ENCODE data around the gene GCNT2. TPM values are rescaled to one million over a fixed set of nuclear protein-coding genes. Genes with fewer than 3 reads are reported as not detected.
"Not testable (repeated sequence)": the region's sequence is repeated elsewhere in the genome, so short reads cannot be mapped to it uniquely, and the experiment has no call there.

GCNT2 gene
- total RNA-seq, 4 donors from 2014 or later: 0.27 to 1.9 (median 0.81) TPM

DNA sequence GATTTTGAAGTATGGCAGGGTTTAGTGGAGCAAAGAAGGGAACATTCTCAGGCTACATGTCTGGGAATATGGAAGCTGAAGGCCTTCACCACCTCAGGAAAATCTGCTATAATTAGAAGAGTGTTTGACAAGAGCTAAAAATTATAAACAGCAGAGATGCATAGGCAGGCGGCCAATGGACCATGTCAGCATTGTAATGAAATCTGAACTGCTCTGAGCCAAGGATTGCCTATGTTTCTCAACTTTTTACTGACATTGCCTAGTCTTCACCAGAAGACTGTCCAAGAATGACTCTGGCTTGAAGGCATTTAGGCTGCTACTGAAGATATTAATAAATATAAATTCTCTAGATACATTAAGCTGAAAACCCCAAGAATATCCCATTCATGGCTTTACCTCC, 89.1 kb downstream of the GCNT2 start:
- Histone ChIP-seq H3K27ac (peak overlapping the region in 1 of 4 donors; percentile 41), H3K4me3 (no peak overlapping the region), H3K4me1 (no peaks in the 10 kb centered on the region), H3K36me3 (no peaks in the 10 kb centered on the region), H3K27me3 (no peaks in the 10 kb centered on the region), H3K9me3 (no peaks in the 10 kb centered on the region)
- in situ Hi-C loops (cut with MboI; ENCODE audit: low sequenced_read_pairs in 4 of 4): no loop called here
- intact Hi-C loops (cut with DNase I; ENCODE audit: low total_unique reads): loop anchor here (2.0 kb wide), 1 partner anchor 99 kb away; no protein-coding TSS in a partner anchor
- peak in 1 of 2 donors; percentile 13 for DNase-seq
- TF ChIP-seq POLR2A (IDR thresholded peaks at IDR 0.05): no peak
- TF ChIP-seq CTCF (IDR thresholded peaks at IDR 0.05 in 4 of 5, conservative IDR thresholded peaks at IDR 0.05 in 1 of 5): no peak
- ATAC-seq: peak; percentile 42 to 49

DNA sequence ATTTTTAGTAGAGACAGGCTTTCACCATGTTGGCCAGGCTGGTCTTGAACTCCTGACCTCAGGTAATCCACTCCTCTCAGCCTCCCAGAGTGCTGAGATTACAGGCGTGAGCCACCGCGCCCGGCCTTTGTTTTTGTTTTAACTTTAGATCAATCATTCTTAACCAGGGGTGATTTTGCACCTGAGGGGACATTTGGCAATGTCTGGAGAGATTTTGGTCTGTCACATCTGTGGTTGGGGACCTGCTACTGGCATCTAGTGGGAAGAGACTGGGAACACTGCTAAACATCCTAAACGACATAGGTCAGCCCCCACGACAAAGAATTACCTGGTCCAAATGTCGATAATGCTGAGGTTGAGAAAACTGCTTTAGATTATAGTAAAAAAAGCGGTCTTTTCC, 91.0 kb downstream of the GCNT2 start:
- TF ChIP-seq CTCF (IDR thresholded peaks at IDR 0.05 in 4 of 5, conservative IDR thresholded peaks at IDR 0.05 in 1 of 5): no peak
- TF ChIP-seq POLR2A (IDR thresholded peaks at IDR 0.05): no peak
- intact Hi-C loops (cut with DNase I; ENCODE audit: low total_unique reads) (no loop called here), in situ Hi-C loops (cut with MboI; ENCODE audit: low sequenced_read_pairs in 4 of 4) (no loop called here)
- no peaks in the 10 kb centered on the region for H3K9me3 ChIP-seq
- DNase-seq (no peak), ATAC-seq (no peak)
- H3K4me3 ChIP-seq: no peak overlapping the region
- no peak overlapping the region for H3K27ac ChIP-seq
- no peaks in the 10 kb centered on the region for H3K36me3 ChIP-seq
- no peaks in the 10 kb centered on the region for H3K27me3 ChIP-seq
- H3K4me1 ChIP-seq: no peaks in the 10 kb centered on the region

- no peak overlapping the region for H3K27ac ChIP-seq
- H3K27me3 ChIP-seq: no peaks in the 10 kb centered on the region
- H3K9me3 ChIP-seq: no peaks in the 10 kb centered on the region
- ATAC-seq (no peak), DNase-seq (no peak)
- in situ Hi-C loops (cut with MboI; ENCODE audit: low sequenced_read_pairs in 4 of 4) (no loop called here), intact Hi-C loops (cut with DNase I; ENCODE audit: low total_unique reads) (no loop called here)
- no peak for TF ChIP-seq CTCF (IDR thresholded peaks at IDR 0.05 in 4 of 5, conservative IDR thresholded peaks at IDR 0.05 in 1 of 5)
- no peak for TF ChIP-seq POLR2A (IDR thresholded peaks at IDR 0.05)
- H3K4me1 ChIP-seq: no peaks in the 10 kb centered on the region
- no peak overlapping the region for H3K4me3 ChIP-seq
- no peaks in the 10 kb centered on the region for H3K36me3 ChIP-seq
These were observed 91.9 kb downstream of the GCNT2 start for GRCh38 chr6:10613077-10613476.

DNA sequence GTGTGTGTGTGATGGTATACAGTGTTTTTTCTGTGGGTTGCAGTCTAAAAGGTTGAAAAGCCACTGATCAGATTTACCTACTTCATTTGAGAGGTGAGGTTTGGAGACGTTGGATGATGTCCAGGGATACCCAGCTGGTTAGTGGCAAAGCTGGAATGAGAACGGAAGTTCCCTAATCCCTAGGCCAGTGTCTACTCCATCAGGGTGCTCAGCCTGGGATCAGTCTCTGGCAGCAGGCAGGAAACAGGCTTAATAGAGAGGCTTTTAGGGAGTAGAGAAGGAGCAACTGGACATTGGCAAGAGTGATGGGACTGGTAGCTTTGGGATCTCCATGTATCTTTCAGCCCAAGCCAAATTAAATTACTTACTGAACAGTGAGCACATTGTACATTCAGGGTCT, 92.6 kb downstream of the GCNT2 start:
- H3K27ac ChIP-seq: no peak overlapping the region
- intact Hi-C loops (cut with DNase I; ENCODE audit: low total_unique reads) (no loop called here), in situ Hi-C loops (cut with MboI; ENCODE audit: low sequenced_read_pairs in 4 of 4) (no loop called here)
- no peaks in the 10 kb centered on the region for H3K9me3 ChIP-seq
- TF ChIP-seq CTCF (IDR thresholded peaks at IDR 0.05 in 4 of 5, conservative IDR thresholded peaks at IDR 0.05 in 1 of 5): no peak
- no peak for TF ChIP-seq POLR2A (IDR thresholded peaks at IDR 0.05)
- no peak for DNase-seq
- H3K36me3 ChIP-seq: no peaks in the 10 kb centered on the region
- H3K4me3 ChIP-seq: no peak overlapping the region
- no peaks in the 10 kb centered on the region for H3K27me3 ChIP-seq
- H3K4me1 ChIP-seq: no peaks in the 10 kb centered on the region
- no peak for ATAC-seq

GRCh38 chr6:10615675-10616074, 94.5 kb downstream of the GCNT2 start:
- DNase-seq: no peak
- Histone ChIP-seq H3K36me3 (no peaks in the 10 kb centered on the region), H3K4me1 (no peaks in the 10 kb centered on the region), H3K27me3 (no peaks in the 10 kb centered on the region), H3K9me3 (no peaks in the 10 kb centered on the region), H3K27ac (no peak overlapping the region), H3K4me3 (no peak overlapping the region)
- no peak for TF ChIP-seq POLR2A (IDR thresholded peaks at IDR 0.05)
- TF ChIP-seq CTCF (IDR thresholded peaks at IDR 0.05 in 4 of 5, conservative IDR thresholded peaks at IDR 0.05 in 1 of 5): no peak
- intact Hi-C loops (cut with DNase I; ENCODE audit: low total_unique reads): no loop called here
- in situ Hi-C loops (cut with MboI; ENCODE audit: low sequenced_read_pairs in 4 of 4): no loop called here
- ATAC-seq: no peak

DNA sequence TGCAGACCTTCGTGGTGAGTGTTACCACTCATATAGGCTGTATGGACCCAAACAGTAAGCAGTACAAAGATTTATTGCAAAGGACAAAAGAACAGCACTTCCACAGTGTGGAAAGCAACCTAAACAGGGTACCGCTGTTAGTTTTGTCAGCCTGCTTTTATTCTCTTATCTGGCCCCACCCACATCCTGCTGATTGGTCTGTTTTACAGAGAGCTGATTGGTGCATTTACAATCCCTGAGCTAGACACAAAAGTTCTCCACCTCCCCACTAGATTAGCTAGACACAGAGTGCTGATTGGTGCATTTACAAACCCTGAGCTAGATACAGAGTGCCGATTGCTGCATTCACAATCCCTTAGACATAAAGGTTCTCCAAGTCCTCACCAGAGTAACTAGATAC, 95.1 kb downstream of the GCNT2 start:
- ATAC-seq; DNase-seq; H3K4me3 ChIP-seq; in situ Hi-C loops (cut with MboI; ENCODE audit: low sequenced_read_pairs in 4 of 4); H3K36me3 ChIP-seq; H3K4me1 ChIP-seq; H3K27me3 ChIP-seq; intact Hi-C loops (cut with DNase I; ENCODE audit: low total_unique reads); H3K9me3 ChIP-seq; H3K27ac ChIP-seq: not testable (repeated sequence)

All from gastrocnemius medialis (tissue), 4 donors.